ENCODE results near the gene GNAT3.

GRCh38 chr7:80493121-80493849, 18.6 kb downstream of the GNAT3 start:
- TF ChIP-seq RAD21 (IDR thresholded peaks at IDR 0.05; ENCODE audit: low read depth), result no peak
- TF ChIP-seq EZH2 (IDR thresholded peaks at IDR 0.05), result no peak
- TF ChIP-seq CTCF (IDR thresholded peaks at IDR 0.05 in 2 of 3, conservative IDR thresholded peaks at IDR 0.05 in 1 of 3; ENCODE audit: borderline replicate concordance in 1 of 3, insufficient read depth in 1 of 3, low read depth in 2 of 3, low read length in 2 of 3), result no peak
- TF ChIP-seq TCF7L2 (IDR thresholded peaks at IDR 0.05; ENCODE audit: borderline replicate concordance, extremely low read depth, insufficient read depth, insufficient read length), result no peak
- no peak for TF ChIP-seq REST (IDR thresholded peaks at IDR 0.05; ENCODE audit: low read depth)
- no peak for TF ChIP-seq POLR2A (IDR thresholded peaks at IDR 0.05; ENCODE audit: borderline replicate concordance, extremely low read depth, insufficient read depth, insufficient read length)

Measured in HCT116 (cell line).